Stimulated activated CD8-positive, alpha-beta memory T cell treated with anti-CD3 and anti-CD28 coated beads, Interleukin-4, amount 100 ng/mL, for 48 hours (primary cell): ENCODE measurements around the gene PRDM16.

Experiments used
- DNase-seq: peaks from one replicate; pipeline ENCODE4 v3.0.0-alpha.2; 2020

Gene PRDM16

GRCh38 chr1:3450202-3450863, 381.3 kb downstream of the PRDM16 start:
- DNase-seq = no peak

DNA sequence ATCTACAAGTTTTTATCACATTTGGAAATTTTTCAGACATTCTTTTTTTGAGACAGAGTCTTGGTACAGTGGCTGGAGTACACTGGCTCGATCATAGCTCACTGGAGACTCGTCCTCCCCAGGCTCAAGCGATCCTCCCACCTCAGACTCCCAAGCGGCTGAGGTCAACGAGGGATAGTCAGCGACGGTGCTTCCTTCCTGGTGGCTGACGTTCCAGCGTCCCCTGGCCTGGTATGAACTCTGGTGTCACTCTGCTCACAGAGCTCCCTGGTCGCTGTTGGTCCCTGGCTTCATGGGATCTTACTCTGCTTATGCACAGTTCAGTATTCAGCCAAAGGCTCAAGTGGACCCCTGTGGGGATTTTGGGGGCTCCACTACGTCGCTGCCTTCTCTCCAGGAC, 382.0 kb downstream of the PRDM16 start:
- DNase-seq = no peak

GRCh38 chr1:3451994-3452865, 383.2 kb downstream of the PRDM16 start:
- DNase-seq = no peak

DNA sequence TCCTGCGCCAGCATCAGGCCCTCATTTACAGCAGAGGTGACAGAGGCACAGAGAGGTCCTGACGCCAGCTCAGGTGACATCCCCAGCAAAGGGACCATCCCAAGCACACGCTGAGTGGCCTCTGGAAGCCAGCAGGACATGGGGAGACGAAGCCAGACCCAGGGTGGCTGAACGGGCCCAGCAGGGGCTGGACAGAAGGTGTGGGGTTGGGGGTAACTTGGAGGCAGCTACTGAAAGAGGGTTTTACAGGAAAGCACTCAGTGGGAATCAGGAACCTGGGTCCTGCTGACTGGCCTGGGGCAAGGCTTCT, 383.8 kb downstream of the PRDM16 start:
- DNase-seq = no peak

- peak; percentile 88 for DNase-seq
These were observed 384.3 kb downstream of the PRDM16 start for GRCh38 chr1:3453203-3453761.

- peak; percentile 45 for DNase-seq
These were observed 385.1 kb downstream of the PRDM16 start, which contains the start of gene ARHGEF16 for GRCh38 chr1:3453891-3454810. Gene ARHGEF16, plus strand, starts transcription at chr1:3454665. Its CDS starts 8,420 bp downstream, at chr1:3463085.

- no peak for DNase-seq
These were observed 386.0 kb downstream of the PRDM16 start for GRCh38 chr1:3454811-3455618.

DNA sequence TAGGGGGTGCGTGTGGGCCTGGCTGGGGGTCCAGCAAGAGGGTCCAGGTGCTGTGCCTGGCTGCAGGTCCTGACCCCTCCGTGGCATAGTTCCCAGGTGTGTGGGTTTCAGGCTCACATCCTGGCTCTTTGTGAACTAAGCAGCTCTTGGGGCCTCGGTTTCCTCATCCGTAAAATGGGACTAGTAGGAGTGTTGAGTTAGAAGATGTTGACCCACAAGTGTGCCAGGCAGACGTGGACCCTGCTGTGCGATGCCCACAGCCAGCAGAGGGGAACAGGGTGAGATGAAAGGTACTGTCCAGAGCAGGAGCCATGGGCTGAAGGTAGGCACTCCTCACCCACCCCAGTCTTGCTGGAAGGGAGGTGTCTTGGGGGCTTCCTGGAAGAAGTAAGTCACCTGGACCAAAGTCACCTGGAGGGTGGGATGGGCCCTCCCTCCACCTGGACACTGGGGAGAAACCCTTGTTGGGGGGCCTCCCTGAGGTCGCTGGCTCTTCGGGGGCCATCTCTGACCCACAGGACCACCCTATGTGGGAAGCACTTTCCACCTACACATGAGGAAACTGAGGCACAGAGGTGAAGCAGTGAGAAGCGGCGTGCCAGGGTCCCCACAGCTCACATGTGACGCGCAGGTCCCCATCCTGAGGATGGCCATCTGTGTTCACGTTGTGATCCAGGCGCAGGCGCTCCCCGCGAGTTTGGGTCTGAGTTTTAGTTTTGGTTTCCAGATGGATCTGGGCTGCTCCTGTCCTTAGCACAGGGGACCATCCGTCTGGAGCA, 386.9 kb downstream of the PRDM16 start:
- no peak for DNase-seq

DNA sequence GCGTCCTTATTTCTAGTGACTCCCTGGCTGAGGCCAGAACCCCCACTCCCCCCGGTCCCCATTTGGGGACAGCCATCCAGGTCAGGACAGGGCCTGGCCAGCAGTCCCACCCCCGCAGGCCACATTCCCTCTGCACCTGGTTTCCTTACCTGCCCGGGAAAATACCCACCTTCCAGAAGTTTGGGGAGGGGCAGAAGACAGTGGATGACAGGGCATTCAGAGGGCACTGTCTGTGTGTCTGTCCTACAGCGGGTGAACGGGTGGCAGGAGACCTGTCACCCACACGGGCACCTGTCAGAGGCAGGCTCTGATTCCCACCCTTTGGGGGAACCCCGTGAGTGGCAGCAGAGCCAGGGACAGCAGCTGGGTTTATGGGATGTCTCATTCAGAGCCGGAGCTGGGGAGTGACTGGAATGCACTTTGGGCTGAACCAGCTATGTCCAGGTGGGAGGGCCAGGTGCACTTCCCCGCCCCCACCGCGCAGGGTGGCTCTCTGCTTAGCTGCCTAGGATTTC, 387.5 kb downstream of the PRDM16 start:
- DNase-seq = no peak

- no peak for DNase-seq
These were observed 388.2 kb downstream of the PRDM16 start for GRCh38 chr1:3456964-3457909.

DNA sequence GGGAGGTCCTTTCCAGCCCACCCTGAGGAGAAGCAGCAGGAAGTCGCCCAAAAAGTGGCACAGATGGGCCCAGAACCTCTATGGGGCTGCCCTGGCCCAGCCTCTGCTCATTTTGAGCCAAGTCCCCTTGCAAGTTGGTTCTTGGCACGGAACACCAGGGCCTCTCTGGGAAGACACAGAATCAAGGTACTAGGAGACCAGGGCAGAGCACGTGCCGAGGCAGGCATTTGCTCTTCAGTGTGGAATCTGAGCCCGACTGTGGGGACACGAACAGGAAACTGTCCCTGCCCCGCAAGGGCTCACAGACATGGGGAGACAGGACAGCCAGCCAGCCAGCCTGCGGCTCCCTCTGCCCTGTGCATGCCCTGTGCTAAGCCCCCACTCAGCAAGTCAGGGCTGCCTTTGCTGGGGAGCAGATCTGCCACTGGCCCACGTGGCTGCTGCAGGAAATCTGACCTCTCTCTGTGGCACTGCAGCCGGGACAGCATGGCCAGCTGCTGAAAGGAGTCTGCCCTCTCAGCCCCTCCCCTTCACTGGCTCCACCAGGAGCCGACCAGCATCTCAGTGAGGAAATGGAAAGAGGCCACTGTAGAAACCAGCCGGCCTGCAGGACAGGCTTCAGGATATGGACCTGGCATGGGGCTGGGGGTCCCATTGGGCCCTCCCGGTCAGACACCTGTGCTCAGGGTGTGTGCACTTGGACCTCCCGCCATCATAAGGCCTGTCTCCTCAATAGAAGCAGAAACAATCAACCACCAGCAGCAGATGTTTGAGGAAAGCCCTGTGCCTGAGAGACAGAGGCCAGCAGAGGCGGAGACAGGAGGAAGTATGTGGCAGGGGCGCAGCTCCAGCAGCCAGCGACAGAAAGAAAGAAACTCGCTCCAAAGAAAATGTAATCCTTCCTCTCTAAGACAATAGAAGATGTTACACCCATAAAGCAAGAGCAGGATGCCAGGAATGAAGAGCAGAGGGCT, 389.2 kb downstream of the PRDM16 start:
- no peak for DNase-seq

GRCh38 chr1:3459051-3459908, 390.3 kb downstream of the PRDM16 start:
- no peak for DNase-seq

DNA sequence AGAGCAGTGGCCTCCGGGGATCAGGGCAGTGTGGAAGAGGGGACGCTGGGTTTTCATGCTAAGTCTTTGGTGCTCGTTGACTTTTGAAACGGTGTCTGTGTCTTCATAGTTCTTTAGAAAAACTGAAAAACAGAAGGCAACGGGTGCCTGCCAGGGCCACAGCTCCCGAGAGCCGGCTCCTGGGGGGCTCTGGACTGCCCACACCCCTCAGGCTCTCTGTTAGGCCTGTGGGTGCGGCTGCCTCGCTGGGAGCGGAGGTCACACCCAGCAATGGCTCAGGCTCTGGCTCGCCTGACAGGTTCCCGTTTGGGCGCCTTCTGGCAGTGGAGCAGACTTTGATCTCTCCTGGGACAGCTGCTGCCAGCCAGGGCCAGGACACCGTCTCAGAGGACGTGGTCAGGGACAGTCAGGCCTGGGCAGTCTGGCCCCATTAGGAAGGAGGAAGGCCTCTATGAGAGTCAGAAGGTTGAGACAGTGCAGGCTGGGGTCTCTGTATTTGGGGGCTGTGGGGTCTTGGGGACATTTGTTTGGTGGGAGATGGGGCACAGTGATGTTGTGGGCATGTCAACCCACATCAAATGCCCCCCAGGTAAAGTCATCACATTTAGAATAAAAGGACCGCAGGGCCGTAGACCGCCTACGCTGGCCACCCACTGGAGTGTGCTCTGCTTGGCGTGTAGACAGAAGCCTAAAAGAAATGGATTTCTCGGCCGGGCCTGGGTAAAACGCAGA, 391.1 kb downstream of the PRDM16 start:
- no peak for DNase-seq

DNA sequence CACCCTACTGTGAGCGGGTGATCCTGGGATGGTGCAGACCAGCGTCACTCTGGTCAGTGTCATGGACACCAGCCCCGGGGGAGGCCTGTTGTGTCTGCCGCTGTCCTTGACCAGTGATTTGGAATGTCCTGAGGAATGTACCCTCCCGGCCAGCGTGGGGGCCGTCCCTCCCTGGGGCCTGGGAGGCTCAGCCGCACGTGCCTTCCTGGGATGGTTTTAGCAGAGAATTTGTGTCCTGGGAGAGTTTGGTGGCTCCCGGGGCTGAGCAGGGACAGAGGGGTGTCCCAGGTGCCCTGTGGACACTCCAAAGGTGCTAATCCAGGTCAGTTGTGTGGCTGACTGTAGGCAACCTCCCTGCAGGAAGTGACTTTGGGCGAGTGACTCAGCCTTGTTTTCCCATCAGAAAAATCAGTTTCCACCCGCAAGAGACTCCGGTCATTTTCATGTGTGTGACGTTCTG, 391.7 kb downstream of the PRDM16 start:
- DNase-seq = no peak

DNA sequence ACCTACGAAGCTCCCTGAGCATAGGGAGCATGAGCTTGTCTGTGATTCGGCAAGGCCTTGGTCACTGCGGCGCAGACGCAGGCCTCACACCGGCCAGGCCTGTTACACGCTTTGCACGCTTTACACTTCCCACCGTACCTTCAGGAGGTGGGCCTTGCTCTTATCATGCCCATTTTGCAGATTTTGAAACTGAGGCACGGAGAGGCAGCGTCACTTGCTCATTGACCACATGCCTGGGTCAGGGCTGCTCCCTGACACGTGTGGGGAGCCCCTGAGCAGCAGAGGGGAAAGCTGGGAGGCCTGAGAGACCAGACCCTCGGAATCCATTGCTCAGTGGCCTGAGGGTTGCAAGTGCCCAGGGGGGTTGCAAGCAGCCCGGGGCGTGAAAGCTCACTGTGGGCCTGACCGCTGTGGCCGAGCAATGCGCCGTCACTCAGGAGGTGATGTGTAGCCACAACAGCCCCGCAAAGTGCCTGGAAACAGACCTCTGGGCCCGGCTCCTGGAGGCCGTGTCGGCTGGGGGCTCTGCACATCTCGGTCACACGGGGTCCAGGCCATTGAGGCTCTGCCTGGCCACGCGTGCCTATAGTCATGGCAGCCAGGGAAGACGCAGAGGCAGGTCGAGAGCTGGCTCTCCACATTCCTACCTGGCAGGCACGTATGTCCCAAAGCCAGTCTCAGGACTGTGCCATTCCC, 392.4 kb downstream of the PRDM16 start:
- no peak for DNase-seq

GRCh38 chr1:3461934-3462275, 392.9 kb downstream of the PRDM16 start:
- no peak for DNase-seq
